Stomach (tissue), 9 donors: ENCODE measurements around the gene CENPU. TPM values are rescaled to one million over a fixed set of nuclear protein-coding genes. Genes with fewer than 3 reads are reported as not detected.
"Not testable (repeated sequence)": the region's sequence is repeated elsewhere in the genome, so short reads cannot be mapped to it uniquely, and the experiment has no call there.

ENCODE experiments used
- DNase-seq, 2 donors: peaks; one replicate each; pipeline versions ENCODE4 v3.0.0 to v3.0.0-alpha.2; 2013 to 2019
- H3K27ac ChIP-seq, 5 donors: fragments of 200-600 bp in 4 of 5; sonication (generic) in 4 of 5; one replicate each; pipeline ENCODE4 v1.5.1; 2013 to 2019; ENCODE audit warnings: mild to moderate bottlenecking in 1 of 5, moderate library complexity in 1 of 5
- H3K27me3 ChIP-seq, 3 donors: fragments of 200-600 bp; sonication (generic); one replicate each; pipeline ENCODE4 v1.5.1; 2017 to 2019; ENCODE audit warnings: mixed run types in 1 of 3
- H3K36me3 ChIP-seq, 4 donors: fragments of 200-600 bp; sonication (generic); 1 replicate in 3 of 4; 2 replicates in 1 of 4; pipeline ENCODE4 v1.5.1; 2016 to 2019
- H3K4me1 ChIP-seq, 4 donors: fragments of 200-600 bp; sonication (generic); one replicate each; pipeline ENCODE4 v1.5.1; 2016 to 2019
- H3K4me3 ChIP-seq, 4 donors: fragments of 200-600 bp; sonication (generic) in 3 of 4; one replicate each; pipeline ENCODE4 v1.5.1; 2016 to 2019; ENCODE audit warnings: mild to moderate bottlenecking in 1 of 4
- H3K9me3 ChIP-seq, 4 donors: fragments of 200-600 bp; sonication (generic); one replicate each; pipeline ENCODE4 v1.5.1; 2016 to 2019
- EP300 ChIP-seq: sonication (generic); formaldehyde crosslinking; IDR thresholded peaks from one replicate; pipeline ENCODE4 v1.6.1; 2017; ENCODE audit warnings: antibody characterized with exemption
- POLR2A ChIP-seq, 4 donors: fragments of 450-650 bp; IDR thresholded peaks; one replicate each; pipeline ENCODE4 v1.6.1; 2016; ENCODE audit warnings: antibody characterized with exemption in 4 of 4, control low read depth in 2 of 4, mild to moderate bottlenecking in 1 of 4, moderate library complexity in 1 of 4
- POLR2AphosphoS5 ChIP-seq, 3 donors: sonication (generic); formaldehyde crosslinking; IDR thresholded peaks; one replicate each; pipeline ENCODE4 v1.6.1; 2016; ENCODE audit warnings: antibody characterized with exemption in 3 of 3
- WGBS, 5 donors: extraction: QIAGEN DNeasy Blood & Tissue Kit in 3 of 5; methylation state at CpG; one replicate each; pipeline versions ENCODE4 v1.1.5 to v1.1.7; 2013 to 2018; 5-methylcytosine and 5-hydroxymethylcytosine counted together
- intact Hi-C: fragments of 100-400 bp; cut with DNase I; formaldehyde crosslinking; loops from one replicate; pipeline ENCODE4 v1.15.1; 2023; ENCODE audit warnings: low total_unique reads
- polyA plus RNA-seq, 3 donors: library from polyadenylated mRNA; stranded (reverse); fragments of 200-250 nt; gene quantifications; one replicate each; pipeline ENCODE4 v1.2.3, GENCODE V29; 2013
- total RNA-seq, 5 donors: library from RNA; depleted of rRNA; stranded (reverse); fragments of >200 nt; gene quantifications; one replicate each; pipeline versions ENCODE4 v1.1.0 to v1.2.3, GENCODE V29; 2014 to 2016
- TF ChIP-seq, protein P1 (sequence below), 7 experiments: fragments of 450-650 bp in 4 of 7; fragments of 200-600 bp in 3 of 7; sonication (generic) in 3 of 7; IDR thresholded peaks; one replicate each; pipeline ENCODE4 v1.5.1; 2016 to 2019; ENCODE audit warnings: antibody characterized with exemption in 7 of 7, control low read depth in 2 of 7, mild to moderate bottlenecking in 1 of 7
- donor health status: healthy with polysubstance abuse.
- donor health status: Bipolar disorder and iron deficiency.
- donor health status: healthy.

Gene CENPU
- total and polyA plus RNA-seq, 8 donors: 4.1 to 17.8 (median 6.7) TPM

DNA sequence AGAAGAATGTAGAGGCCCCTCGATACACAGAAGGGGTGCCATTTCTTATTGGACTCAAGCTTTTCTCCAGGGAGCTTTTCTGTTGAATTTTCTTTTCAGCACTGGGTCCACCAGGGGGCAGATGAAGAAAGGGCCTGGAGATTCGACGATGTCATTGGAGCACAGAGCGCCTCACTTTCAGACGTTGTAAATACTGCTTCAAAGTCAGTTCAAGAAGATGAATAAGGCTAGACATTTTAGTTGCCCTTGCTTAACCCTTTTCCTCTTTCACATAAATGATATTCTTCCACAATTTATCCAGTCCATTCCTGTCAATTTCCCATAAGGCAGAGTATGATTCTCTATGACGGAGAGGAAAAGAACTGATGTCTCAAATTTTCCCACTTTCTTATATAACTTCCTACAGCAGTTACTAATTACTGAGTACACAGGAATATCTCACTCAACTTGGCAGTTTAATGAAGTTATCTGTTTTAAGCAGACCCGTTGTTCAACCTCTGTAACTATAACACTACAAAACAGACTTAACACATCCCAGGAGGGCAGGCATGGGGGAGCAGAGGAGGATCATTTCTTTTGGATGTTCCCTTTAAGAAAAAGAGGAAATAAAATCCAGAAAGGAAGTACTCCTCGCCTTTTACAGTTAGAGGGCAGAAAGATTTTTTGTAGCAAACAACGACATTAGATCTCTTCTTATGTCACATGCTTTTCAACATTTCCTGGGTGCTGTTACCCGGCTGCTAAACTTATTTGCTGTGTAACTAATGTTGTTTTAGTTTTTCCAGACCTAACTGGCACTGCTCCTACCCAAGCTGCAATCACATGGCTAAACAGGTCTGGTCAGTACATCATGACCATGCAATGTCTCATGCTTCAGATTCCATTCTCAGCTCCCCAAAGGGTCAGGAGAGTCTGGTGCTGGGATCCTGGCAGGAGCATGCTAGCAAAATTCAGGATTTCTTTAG is 12.2 kb upstream of the CENPU start:
- peak overlapping the region; percentile 69 to 91 (median 81) for H3K27ac ChIP-seq
- intact Hi-C loops: loop anchor here (10.0 kb wide), 1 partner anchor 79 kb away; the partner anchor contains the start of gene ACSL1

DNA sequence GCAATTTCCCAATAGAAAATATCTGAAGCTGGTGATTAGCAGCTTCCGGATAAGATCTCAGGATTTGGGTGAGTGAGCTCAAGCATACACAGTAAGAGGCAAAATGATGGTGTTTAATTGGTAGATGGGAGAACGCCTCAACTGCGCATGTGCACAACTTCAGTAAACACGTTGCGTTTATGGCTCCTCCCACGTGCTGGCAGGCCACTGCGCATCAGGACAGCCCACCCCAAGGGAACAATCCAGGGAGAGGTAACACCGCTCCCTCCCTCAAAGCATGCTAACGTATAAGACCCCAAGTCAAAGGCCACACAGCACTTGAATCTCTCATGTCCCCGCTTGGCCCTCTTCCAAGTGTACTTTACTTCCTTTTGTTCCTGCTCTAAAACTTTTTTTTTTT is 10.3 kb upstream of the CENPU start:
- DNase-seq: no peak
- H3K4me3 ChIP-seq: no peak overlapping the region
- H3K36me3 ChIP-seq: no peaks in the 10 kb centered on the region
- WGBS, 5 donors: 83 to 95% (median 88%) methylated on average over 10 of the region's 10 CpGs
- H3K27ac ChIP-seq: no peak overlapping the region
- H3K27me3 ChIP-seq: no peaks in the 10 kb centered on the region
- no peak for TF ChIP-seq POLR2AphosphoS5 (IDR thresholded peaks at IDR 0.05)
- TF ChIP-seq POLR2A (IDR thresholded peaks at IDR 0.05): no peak
- no peak for TF ChIP-seq EP300
- TF ChIP-seq, protein P1, sequence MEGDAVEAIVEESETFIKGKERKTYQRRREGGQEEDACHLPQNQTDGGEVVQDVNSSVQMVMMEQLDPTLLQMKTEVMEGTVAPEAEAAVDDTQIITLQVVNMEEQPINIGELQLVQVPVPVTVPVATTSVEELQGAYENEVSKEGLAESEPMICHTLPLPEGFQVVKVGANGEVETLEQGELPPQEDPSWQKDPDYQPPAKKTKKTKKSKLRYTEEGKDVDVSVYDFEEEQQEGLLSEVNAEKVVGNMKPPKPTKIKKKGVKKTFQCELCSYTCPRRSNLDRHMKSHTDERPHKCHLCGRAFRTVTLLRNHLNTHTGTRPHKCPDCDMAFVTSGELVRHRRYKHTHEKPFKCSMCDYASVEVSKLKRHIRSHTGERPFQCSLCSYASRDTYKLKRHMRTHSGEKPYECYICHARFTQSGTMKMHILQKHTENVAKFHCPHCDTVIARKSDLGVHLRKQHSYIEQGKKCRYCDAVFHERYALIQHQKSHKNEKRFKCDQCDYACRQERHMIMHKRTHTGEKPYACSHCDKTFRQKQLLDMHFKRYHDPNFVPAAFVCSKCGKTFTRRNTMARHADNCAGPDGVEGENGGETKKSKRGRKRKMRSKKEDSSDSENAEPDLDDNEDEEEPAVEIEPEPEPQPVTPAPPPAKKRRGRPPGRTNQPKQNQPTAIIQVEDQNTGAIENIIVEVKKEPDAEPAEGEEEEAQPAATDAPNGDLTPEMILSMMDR (IDR thresholded peaks at IDR 0.05): no peak
- peaks cover 35 to 47% (median 37%) of the 10 kb centered on the region in 4 donors for H3K4me1 ChIP-seq
- intact Hi-C loops: loop anchor here (10.0 kb wide), 1 partner anchor 81 kb away; the partner anchor contains the start of gene ACSL1
- no peaks in the 10 kb centered on the region for H3K9me3 ChIP-seq

More for the DNA sequence above, 12.2 kb upstream of the CENPU start:
- WGBS, 5 donors: 4 to 6% (median 6%) methylated on average over 10 of the region's 10 CpGs
- Histone ChIP-seq H3K4me1 (peaks cover 36 to 46% (median 39%) of the 10 kb centered on the region in 4 donors), H3K9me3 (no peaks in the 10 kb centered on the region), H3K36me3 (no peaks in the 10 kb centered on the region), H3K4me3 (peak overlapping the region in 3 of 4 donors; percentile 5 to 13 (median 9)), H3K27me3 (no peaks in the 10 kb centered on the region)
- TF ChIP-seq EP300 (no peak), POLR2AphosphoS5 (IDR thresholded peaks at IDR 0.05) (peak; percentile 52 to 85 (median 69))
- TF ChIP-seq, protein P1 (IDR thresholded peaks at IDR 0.05): peak in 5 of 7 experiments; percentile 68 to 86 (median 70)
- DNase-seq: peak; percentile 80 to 91

DNA sequence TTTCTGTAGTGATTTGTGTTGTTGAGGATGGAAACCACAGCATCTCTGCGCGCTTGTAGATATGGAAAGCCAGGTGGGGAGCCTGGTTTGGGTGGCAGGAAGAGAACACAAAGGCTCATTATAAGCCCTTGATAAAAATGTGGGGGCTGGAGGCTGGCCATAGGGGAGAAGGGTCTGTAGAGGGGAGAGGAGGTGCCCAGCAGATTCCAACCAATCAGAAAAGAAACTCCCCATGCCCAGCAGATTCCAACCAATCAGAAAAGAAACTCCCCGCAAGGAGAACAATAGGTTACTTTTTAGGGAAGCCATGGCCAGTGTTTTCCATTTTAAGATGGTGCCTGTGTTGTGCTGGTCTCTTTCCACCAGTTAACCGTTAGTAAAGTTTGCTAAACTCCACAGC is 9.8 kb upstream of the CENPU start:
- no peaks in the 10 kb centered on the region for H3K27me3 ChIP-seq
- peaks cover 30 to 41% (median 32%) of the 10 kb centered on the region in 4 donors for H3K4me1 ChIP-seq
- intact Hi-C loops: loop anchor here (10.0 kb wide), 1 partner anchor 81 kb away; the partner anchor contains the start of gene ACSL1
- H3K36me3 ChIP-seq: no peaks in the 10 kb centered on the region
- H3K27ac ChIP-seq: no peak overlapping the region
- 85 to 94% (median 90%) methylated on average over 4 of the region's 4 CpGs for WGBS, 5 donors
- H3K9me3 ChIP-seq: no peaks in the 10 kb centered on the region
- H3K4me3 ChIP-seq: no peak overlapping the region
- TF ChIP-seq POLR2AphosphoS5 (IDR thresholded peaks at IDR 0.05): no peak
- TF ChIP-seq, protein P1 (IDR thresholded peaks at IDR 0.05): no peak
- TF ChIP-seq POLR2A (IDR thresholded peaks at IDR 0.05): no peak
- no peak for TF ChIP-seq EP300
- DNase-seq: no peak

DNA sequence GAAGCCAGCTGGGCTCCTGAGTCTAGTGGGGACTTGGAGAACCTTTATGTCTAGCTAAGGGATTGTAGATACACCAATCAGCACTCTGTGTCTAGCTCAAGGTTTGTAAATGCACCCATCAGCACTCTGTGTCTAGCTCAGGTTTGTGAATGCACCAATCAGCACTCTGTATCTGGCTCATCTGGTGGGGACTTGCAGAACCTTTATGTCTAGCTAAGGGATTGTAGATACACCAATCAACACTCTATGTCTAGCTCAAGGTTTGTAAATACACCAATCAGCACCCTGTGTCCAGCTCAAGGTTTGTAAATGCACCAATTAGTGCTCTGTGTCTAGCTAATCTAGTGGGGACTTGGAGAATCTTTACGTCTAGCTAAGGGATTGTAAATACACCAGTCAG is 7.8 kb upstream of the CENPU start:
- H3K36me3 ChIP-seq, DNase-seq, H3K4me3 ChIP-seq, H3K27ac ChIP-seq, H3K9me3 ChIP-seq, H3K27me3 ChIP-seq: not testable (repeated sequence)
- H3K4me1 ChIP-seq: peaks cover 12 to 21% (median 13%) of the 10 kb centered on the region in 4 donors
- WGBS, 5 donors: 45 to 75% (median 64%) methylated on average over 1 of the region's 1 CpG
- intact Hi-C loops: loop anchor here (10.0 kb wide), 1 partner anchor 83 kb away; the partner anchor contains the start of gene ACSL1
